Right lobe of liver (tissue), 4 donors: ENCODE results near the gene TLL1.

Experiments
- CTCF ChIP-seq, 4 donors: fragments of 200-600 bp in 3 of 4; fragments of 450-650 bp in 1 of 4; IDR thresholded peaks; one replicate each; pipeline versions ENCODE4 v1.5.1 to v1.8.0; 2016 to 2022; ENCODE audit warnings: antibody characterized with exemption in 4 of 4, mild to moderate bottlenecking in 2 of 4
- POLR2A ChIP-seq: fragments of 450-650 bp; IDR thresholded peaks from one replicate; pipeline ENCODE4 v1.6.1; 2017; ENCODE audit warnings: antibody characterized with exemption, mild to moderate bottlenecking
- donor health status: DM: no; HTN: no; CAD: no.
- donor health status: DM: no; HTN: no; CAD: no.
- donor health status: DM: no; HTN: yes; CAD: no.

DNA sequence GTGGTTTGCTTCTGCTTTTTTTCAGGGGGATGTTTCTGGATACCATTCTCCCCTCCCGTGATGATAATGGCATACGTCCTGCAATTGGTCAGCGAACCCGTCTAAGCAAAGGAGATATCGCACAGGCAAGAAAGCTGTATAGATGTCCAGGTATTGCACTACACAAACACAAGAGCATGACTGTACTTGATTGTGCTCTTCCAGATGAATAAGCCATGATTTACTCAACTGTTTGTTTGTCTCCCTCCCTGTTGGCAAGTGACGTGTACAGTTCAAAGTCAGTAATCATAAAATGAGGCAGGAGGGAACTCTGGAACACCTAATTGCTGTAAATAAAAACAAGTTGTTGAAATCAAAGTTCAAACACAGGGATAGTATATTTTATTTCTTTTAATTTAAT lies 141.4 kb downstream of the TLL1 start:
- no peak for TF ChIP-seq CTCF (IDR thresholded peaks at IDR 0.05)
- no peak for TF ChIP-seq POLR2A
